ENCODE data around the gene OTULIN.

- TF ChIP-seq CTCF (IDR thresholded peaks at IDR 0.05) (no peak), POLR2A (IDR thresholded peaks at IDR 0.05) (no peak)
Observed at GRCh38 chr5:14748180-14748900, 83.8 kb downstream of the OTULIN start.

All from right lobe of liver (tissue), 4 donors.